ENCODE data around the gene KRTAP4-3. TPM values are rescaled to one million over a fixed set of nuclear protein-coding genes. Genes with fewer than 3 reads are reported as not detected.
"Not testable (repeated sequence)": the region's sequence is repeated elsewhere in the genome, so short reads cannot be mapped to it uniquely, and the experiment has no call there.

KRTAP4-3 gene
- total RNA-seq = not detected

DNA sequence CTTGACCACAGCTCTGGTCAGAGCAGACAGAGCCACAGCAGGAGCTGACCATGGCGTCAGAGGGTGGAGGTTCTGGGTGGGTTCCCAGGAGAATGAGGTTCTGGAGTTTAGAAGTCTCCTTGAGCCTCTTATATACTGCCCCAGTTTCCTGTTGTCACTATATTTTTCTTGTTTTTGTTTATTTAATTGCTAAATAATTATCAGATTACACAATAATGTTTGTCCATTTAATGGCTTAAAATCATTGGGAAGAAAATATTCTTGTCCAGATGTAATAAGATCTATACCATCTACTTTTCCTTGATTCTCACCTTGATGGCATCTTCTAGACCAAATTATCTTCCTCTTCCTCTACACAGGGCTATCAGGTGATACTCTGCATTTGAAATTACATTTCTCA lies at the start of gene KRTAP4-3:
Gene KRTAP4-3, minus strand, starts transcription at position 101 of the 400 bp plus-strand sequence. Its CDS starts 49 bp downstream, at position 52.
- DNase-seq (ENCODE audit: low read depth in 2 of 3, low spot score in 2 of 3) = no peak

DNA sequence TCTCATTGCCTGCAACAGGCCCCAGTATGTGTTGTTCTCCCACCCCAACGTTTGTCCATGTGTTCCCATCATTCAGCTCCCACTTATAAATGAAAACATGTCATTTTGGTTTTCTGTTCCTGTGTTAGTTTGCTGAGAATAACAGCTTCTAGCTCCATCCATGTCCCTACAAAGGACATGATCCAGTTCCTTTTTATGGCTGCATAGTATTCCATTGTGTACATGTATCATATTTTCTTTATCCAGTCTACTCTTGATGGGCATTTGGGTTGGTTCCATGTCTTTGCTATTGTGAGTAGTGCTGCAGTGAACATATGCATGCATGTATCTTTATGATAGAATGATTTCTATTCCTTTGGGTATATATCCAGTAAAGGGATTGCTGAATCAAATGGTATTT lies 47.7 kb upstream of the KRTAP4-3 start:
- no peak for DNase-seq (ENCODE audit: low read depth in 2 of 3, low spot score in 2 of 3)

DNA sequence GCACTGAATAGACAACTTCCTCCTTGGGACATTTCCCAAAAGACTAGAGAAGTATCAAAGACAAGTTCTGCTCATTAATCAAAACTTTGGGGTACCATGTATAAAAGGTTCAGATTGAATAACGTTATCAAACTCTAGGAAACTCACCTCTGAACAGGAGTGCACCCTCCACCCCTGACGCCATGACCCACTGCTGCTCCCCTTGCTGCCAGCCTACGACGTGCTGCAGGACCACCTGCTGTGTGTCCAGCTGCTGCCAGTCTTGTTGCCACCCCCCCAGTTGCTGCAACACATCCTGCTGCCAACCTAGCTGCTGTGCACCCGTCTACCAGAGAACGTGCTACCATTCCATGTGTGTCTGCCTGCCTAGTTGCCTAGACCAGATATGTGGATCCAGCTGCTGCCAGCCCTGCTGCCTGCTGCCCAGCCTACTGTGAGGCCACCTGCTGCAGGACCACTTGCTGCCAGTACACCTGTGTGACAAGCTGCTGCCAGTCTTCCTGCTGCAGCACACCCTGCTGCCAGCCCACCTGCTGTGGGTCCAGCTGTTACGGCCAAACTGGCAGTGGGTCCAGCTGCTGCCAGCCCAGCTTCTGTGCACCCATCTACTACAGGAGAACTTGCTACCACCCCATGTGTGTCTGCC lies 44.6 kb upstream of the KRTAP4-3 start:
- no peak for DNase-seq (ENCODE audit: low read depth in 2 of 3, low spot score in 2 of 3)

DNA sequence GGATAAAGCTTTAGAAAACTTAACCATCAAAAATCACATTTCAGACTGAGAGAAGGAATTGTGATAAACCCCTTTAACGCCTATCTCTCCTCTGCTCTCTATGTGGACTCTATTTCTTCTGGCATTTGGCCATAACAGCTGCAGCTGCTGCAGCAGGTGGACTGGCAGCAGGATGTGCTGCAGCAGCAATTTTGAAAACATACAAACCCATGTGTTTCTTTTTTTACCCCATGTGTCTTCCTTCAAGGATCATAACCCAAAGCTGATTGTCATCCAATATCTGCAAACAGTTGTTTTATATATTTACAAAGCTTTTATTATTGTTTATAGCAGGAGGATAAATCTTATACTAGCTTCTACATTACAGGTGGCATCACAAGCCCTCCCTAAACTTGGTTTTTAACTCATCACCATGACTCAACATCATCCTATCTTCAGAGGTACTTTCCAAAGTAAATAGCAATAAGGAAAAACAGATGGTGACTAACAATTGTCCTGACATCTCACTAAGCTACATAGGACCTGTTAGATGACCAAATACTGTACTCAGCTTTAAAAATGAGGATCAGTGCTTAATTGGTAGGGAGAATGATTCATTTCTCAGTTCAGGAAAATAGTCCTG lies 43.9 kb upstream of the KRTAP4-3 start:
- peak in 1 of 3 donors; percentile 10 for DNase-seq (ENCODE audit: low read depth in 2 of 3, low spot score in 2 of 3)

DNA sequence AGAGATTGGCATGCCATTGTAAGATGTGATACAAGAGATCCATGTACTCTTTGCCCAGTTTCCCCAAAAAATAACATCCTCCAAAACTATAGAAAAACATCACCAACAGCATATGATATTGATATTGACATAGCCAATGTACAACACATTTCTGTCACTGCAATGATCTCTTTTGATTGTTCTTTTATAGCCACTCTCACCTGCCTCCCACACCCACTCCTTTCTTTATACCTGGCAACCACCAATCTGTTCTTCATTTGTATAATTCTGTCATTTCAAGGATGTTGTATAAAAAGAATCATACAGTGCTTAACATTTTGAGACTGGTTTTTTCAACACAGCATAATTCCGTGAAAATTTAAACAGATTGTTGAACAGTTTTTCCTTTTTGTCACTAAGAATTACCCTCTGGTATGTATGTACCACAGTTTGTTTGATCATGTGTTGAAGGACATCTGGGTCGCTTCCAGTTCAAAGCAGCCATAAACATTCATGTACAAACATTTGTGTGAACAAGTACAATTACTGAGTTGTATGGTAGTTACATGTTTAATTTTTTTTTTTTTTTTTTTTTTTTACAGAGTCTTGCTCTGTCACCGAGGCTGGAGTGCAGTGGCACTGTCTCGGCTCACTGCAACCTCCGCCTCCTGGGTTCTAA lies 31.5 kb upstream of the KRTAP4-3 start:
- no peak for DNase-seq (ENCODE audit: low read depth in 2 of 3, low spot score in 2 of 3)

DNA sequence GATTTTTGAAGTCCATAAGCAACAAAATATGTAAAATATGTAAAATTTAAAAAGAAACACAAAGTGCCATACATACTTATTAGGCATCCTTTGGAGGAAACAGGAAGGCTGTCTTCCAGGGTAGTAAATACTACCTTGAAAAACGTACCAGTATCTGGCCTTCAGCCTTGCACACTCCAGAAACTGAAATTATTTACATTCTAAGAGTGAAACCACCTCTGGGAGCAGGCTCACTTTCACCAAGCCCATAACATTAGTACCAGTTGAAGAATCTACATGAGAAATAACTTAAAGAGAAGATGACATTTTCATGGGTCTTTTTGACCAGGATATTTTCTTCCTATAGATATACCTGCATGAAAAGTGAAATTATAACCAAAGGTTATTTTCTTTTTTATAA lies 28.0 kb upstream of the KRTAP4-3 start:
- DNase-seq (ENCODE audit: low read depth in 2 of 3, low spot score in 2 of 3) = no peak

DNA sequence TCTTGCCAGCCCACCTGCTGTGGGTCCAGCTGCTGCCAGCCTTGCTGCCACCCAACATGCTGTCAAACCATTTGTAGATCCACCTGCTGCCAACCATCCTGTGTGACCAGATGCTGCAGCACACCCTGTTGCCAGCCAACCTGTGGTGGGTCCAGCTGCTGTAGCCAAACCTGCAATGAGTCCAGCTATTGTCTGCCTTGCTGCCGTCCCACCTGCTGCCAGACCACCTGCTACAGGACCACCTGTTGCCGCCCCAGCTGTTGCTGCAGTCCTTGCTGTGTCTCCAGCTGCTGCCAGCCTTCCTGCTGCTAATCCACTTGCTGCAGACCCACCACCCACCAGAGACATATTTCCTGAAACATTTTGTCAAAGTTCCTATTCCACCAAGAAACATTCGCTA lies 22.3 kb upstream of the KRTAP4-3 start:
- no peak for DNase-seq (ENCODE audit: low read depth in 2 of 3, low spot score in 2 of 3)

DNA sequence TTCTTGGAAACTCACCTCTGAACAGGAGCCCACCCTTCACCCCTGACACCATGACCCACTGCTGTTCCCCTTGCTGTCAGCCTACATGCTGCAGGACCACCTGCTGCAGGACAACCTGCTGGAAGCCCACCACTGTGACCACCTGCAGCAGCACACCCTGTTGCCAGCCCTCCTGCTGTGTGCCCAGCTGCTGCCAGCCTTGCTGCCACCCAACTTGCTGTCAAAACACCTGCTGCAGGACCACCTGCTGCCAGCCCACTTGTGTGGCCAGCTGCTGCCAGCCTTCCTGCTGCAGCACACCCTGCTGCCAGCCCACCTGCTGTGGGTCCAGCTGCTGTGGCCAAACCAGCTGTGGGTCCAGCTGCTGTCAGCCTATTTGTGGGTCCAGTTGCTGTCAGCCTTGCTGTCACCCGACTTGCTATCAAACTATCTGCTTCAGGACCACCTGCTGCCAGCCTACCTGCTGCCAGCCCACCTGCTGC lies 21.9 kb upstream of the KRTAP4-3 start, which contains the start of gene KRTAP9-1:
Gene KRTAP9-1, plus strand, starts transcription at position 51 of the 482 bp plus-strand sequence. Its CDS starts 0 bp downstream, at position 51.
- not testable (repeated sequence) for DNase-seq (ENCODE audit: low read depth in 2 of 3, low spot score in 2 of 3)

DNA sequence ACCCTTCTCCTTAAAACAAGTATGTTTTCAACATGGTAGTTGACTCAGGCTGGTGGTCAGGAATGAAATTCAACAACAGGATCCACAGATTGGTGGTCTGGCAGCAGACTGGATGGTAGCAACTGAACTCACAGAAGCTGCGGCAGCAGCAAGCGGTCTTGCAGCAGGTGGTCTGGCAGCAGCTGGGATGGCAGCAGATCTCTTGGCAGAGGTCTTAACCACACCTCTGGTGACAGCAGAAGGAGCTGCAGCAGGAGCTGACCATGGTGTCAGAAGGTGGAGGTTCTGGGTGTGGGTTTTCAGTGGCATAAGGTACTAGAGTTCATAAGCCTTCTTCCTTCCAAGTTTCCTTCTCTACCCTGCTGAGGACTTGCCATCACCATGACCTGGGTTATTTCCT lies 18.9 kb upstream of the KRTAP4-3 start:
- DNase-seq (ENCODE audit: low read depth in 2 of 3, low spot score in 2 of 3) = no peak

DNA sequence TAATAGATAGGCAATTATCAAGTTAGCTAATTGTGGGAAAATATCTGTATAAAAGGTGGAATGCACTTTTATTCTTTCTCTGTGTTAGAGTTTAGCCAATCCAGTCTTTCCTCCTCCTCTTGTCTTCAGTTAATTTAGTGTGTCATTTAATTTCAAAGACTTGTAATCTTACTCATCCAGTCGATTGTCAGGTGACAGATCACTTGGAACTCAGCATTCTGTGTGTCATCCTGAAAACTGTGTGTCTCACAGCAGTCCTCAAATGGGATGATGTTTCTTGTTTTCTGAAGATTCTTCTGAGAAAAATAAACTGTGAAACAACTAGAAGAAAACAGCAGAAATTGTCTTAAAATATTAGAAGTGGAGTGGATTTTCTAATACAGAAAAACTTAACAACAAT lies 17.0 kb upstream of the KRTAP4-3 start:
- DNase-seq (ENCODE audit: low read depth in 2 of 3, low spot score in 2 of 3) = no peak

DNA sequence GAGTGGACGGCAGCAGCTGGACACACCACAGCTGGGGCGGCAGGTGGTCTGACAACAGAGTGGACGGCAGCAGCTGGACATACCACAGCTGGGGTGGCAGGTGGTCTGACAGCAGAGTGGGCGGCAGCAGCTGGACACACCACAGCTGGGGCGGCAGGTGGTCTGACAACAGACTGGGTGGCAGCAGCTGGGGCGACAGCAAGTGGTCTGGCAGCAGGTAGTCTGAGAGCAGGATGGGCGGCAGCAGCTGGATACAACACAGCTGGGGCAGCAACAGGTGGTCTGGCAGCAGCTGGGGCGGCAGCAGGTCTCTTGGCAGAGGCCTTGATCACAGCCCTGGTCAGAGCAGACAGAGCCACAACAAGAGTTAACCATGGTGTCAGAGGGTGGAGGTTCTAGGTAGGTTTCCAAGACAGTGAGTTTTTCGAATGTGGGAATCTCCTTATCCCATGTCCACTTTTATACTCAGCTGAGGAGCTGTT lies 16.5 kb upstream of the KRTAP4-3 start, which contains the start of gene KRTAP4-1:
Gene KRTAP4-1, minus strand, starts transcription at position 432 of the 482 bp plus-strand sequence. Its CDS starts 57 bp downstream, at position 375.
- no peak for DNase-seq (ENCODE audit: low read depth in 2 of 3, low spot score in 2 of 3)

DNA sequence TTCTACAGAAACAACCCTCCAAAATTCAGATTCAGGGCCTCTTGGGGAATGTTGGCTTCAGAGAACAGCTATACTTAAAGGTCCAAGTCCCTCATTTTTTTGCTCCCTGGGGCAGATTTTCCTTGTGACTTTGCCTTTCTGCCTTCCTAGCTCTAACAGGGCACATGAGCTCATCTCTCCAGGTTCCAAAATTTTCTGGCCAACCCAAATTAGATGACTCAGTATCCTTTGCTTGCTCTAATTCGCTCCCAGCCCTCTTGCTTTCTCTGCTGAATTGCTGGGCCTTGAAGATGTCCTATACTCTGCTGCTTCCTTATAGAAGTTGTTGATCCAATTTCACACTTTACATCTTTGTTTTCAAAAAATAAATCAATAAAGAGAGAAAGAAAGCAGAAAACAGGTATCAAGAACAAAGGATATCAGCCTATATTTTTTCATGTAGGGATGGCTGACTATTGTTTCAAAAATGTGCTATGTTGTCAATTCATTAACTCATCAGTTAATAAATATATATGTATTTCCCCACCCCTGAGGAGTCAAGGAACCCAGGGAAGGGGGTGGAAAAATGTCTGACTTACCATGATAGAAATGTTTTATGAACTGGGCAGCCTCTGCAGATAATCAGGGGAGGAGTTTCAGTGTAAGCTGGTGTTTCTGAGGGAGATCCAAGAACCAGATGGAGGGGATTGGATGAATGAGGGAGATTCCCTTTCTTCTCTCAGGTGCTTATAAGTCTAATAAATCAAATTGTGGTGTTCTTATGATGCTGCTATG lies 11.0 kb upstream of the KRTAP4-3 start:
- DNase-seq (ENCODE audit: low read depth in 2 of 3, low spot score in 2 of 3) = no peak

DNA sequence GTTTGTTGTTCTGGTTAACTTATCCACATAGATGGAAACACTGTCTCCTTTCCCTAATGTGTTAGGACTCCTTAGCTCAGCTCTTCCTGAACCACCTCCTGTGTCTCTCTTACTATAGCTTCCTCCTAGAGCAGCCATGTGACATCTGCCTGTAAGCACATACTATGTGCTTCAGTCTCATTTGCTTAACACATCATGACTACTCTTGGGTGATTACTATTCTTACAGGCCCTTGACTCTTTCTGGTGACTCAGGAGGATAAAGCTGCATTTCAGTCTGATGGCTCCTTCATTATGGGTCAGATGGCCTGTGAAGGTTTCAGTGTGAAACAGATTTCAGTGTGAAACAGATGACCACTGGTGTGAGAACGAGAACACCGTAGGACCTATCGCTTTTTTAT lies 10.3 kb upstream of the KRTAP4-3 start:
- DNase-seq (ENCODE audit: low read depth in 2 of 3, low spot score in 2 of 3) = no peak

DNA sequence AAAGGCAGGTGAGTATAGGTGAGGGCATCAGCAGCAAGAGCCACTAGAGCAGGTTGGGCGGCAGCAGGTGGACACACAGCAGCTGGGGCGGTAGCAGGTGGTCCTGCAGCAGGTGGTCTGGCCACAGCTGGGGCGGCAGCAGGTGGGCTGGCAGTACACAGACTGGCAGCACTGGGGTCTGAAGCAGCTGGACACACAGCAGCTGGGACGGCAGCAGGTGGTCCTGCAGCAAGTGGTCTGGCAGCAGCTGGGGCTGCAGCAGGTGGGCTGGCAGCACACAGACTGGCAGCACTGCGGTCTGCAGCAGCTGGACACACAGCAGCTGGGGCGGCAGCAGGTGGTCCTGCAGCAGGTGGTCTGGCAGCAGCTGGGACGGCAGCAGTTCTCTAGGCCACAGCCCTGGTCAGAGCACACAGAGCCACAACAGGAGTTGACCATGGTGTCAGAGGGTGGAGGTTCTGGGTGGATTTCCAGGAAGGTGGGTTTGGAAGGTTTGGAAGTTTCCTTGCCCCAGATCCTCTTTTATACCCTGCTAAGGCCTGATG lies 9.8 kb upstream of the KRTAP4-3 start, which contains the start of gene KRTAP4-2:
Gene KRTAP4-2, minus strand, starts transcription at position 495 of the 545 bp plus-strand sequence. Its CDS starts 57 bp downstream, at position 438.
- DNase-seq (ENCODE audit: low read depth in 2 of 3, low spot score in 2 of 3) = no peak

DNA sequence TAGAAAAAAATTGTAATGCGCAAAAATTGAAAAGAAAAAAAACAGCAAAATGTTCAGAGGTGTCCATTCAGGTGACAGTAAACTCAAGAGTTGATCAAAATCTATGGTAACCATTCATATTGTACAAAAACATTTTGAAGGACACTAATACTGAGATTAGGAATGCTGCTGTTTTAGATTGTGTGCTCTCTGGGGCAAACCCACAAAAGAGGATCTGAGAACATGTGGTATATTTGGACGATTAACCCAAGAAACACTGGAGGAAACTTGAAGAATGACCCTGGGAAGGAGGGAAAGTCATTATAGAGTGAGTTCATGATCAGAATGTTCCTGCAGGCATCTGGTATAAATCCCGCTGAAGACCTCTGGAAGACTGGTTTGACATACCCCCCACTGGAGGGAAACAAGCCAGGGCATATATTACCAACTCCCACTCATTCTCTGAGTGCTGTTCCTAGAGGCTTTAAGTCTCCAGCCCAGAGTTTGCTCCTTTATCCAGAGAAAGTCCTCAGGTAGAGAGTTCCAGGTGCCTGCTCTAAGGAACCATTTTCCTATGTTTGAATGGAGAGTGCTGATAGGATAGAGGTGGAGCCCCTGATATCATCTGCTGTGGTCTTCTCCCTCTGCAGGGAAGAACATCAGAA lies 8.8 kb upstream of the KRTAP4-3 start:
- no peak for DNase-seq (ENCODE audit: low read depth in 2 of 3, low spot score in 2 of 3)

DNA sequence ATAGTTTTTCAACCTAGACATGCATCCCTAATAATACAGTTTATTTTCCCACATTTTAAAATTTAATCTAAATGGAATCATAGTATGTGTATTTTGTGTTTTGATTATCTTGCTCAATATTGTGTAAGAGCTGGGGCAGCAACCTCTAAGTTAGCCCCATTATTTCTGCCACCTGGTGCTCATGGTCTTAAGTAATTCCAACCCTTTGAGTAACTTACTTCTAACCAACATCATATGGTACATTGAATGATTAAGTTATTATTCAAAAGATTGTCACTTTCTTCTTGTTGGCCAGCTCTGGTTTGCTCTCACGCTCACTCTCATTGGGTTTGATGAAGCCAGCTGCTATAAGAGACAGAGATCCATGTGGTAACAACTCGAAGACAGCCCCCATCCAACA lies 3.9 kb upstream of the KRTAP4-3 start:
- DNase-seq (ENCODE audit: low read depth in 2 of 3, low spot score in 2 of 3) = no peak

DNA sequence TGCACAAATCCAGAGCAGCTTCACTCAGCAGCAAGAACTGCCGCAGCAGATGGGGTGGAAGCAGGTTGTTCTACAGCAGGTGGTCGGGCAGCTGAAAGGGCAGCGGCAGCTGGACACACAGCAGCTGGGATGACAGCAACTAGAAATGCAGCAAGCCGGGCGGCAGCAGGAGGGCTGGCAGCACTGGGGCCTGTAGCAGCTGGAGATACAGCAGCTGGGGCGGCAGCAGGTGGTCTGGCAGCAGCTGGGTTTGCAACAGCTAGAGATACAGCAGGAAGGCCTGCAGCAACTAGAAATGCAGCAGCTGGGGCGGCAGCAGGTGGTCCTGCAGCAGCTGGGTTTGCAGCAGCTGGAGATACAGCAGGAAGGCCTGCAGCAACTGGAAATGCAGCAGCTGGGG lies 460 bp downstream of the KRTAP4-3 start:
- no peak for DNase-seq (ENCODE audit: low read depth in 2 of 3, low spot score in 2 of 3)

DNA sequence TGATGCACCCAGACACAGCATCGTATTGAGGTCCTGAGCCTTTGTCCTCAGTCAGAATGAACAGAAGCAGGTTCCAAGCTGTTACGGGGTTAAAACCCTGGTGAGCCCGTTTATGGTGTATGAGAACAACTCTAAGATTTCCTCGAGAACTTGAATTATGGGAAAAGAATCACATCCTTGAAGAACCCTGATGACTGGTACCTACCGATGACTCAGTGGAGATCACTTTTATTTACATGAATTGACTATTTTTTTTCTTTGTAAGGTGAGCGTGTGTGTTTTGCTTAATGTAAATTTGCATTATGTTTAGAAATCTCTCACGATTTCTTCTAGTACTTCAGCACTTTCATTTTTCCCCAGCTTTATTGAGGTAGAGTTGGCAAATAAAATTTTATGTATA lies 4.2 kb downstream of the KRTAP4-3 start:
- DNase-seq (ENCODE audit: low read depth in 2 of 3, low spot score in 2 of 3) = no peak

DNA sequence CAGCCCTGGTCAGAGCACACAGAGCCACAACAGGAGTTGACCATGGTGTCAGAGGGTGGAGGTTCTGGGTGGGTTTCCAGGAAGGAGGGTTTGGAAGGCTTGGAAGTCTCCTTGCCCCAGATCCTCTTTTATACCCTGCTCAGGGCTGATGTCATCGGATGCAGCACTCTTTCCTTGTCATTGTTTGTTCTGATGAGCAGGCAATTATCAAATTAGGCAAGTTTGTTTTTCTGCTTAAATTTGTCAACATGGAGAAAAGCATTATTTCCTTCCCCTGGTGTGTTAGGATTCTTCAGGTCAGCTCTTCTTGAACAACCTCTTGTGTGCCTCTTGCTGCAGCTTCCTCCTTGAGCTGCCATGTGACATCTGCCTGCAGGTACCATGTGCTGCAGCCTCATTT lies 7.4 kb downstream of the KRTAP4-3 start, which contains the start of gene KRTAP4-4:
Gene KRTAP4-4, minus strand, starts transcription at position 101 of the 400 bp plus-strand sequence. Its CDS starts 57 bp downstream, at position 44.
- DNase-seq (ENCODE audit: low read depth in 2 of 3, low spot score in 2 of 3) = no peak

DNA sequence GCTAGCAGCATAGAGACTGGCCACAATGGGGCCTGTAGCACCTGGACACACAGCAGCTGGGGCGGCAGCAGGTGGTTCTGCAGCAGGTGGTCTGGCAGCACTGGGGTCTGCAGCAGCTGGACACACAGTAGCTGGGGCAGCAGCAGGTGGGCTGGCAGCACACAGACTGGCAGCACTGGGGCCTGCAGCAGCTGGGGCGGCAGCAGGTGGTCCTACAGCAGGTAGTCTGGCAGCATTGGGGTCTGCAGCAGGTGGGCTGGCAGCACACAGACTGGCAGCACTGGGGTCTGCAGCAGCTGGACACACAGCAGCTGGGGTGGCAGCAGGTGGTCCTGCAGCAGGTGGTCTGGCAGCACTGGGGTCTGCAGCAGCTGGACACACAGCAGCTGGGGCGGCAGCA lies 7.8 kb downstream of the KRTAP4-3 start:
- DNase-seq (ENCODE audit: low read depth in 2 of 3, low spot score in 2 of 3) = not testable (repeated sequence)

All from hematopoietic multipotent progenitor cell (in vitro differentiated cells).